Fibroblast of villous mesenchyme (primary cell): Measurements from ENCODE around the gene AFAP1L1. TPM values are rescaled to one million over a fixed set of nuclear protein-coding genes. Genes with fewer than 3 reads are reported as not detected.

ENCODE experiments used
- DNase-seq: peaks from one replicate; pipeline ENCODE4 v3.0.0-alpha.2; 2010; ENCODE audit warnings: low read depth
- H3K4me3 ChIP-seq: 2 replicates; pipeline ENCODE4 v1.5.1; 2011; ENCODE audit warnings: low read depth, mild to moderate bottlenecking, low read length
- total RNA-seq: library from RNA; depleted of rRNA; stranded (reverse); fragments of >200 nt; gene quantifications from 2 replicates; pipeline ENCODE4 v1.2.3, GENCODE V29; 2012
- TF ChIP-seq, protein P1 (sequence below): IDR thresholded peaks from 2 replicates; pipeline ENCODE4 v1.5.1; 2012; ENCODE audit warnings: low read depth, mild to moderate bottlenecking, low read length; ENCODE audit not compliant: insufficient read depth

Gene AFAP1L1
- total RNA-seq, 1 donor: 10.8 TPM

DNA sequence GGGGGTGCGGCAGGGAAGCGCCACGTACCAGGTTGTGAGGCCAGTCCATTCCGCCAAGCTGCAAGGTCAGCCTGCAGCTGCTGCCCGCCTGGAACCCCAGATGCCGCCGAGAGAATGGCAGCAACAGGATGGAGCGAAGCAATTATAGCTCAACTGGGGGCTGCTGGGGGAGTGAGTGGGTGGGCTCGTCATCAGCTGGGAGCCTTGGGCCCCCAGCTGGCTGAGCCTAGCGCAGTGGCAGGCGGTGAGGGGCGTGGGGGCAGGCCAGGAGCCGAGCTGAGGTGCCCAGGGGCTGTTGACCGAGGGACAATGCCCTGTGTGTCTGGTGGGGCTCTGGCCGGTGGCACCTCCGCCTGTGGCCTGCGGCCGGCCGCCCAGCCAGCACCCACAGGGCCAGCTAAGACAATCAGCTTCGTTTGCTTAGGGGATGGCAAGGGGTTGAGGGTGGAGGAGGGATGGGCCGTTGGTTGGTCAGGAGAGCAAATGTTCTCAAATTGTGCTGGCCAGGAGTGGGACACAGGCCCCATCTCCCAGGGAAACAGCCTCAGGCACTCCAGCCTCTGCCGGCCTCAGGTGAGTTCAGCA, 107.6 kb downstream of the AFAP1L1 start, which contains the start of gene IL17B:
Gene IL17B, minus strand, starts transcription at position 116 of the 585 bp plus-strand sequence. Its CDS starts 67 bp downstream, at position 49.
- DNase-seq: no peak
- H3K4me3 ChIP-seq: no peak within 1 kb of the TSS
- TF ChIP-seq, protein P1, sequence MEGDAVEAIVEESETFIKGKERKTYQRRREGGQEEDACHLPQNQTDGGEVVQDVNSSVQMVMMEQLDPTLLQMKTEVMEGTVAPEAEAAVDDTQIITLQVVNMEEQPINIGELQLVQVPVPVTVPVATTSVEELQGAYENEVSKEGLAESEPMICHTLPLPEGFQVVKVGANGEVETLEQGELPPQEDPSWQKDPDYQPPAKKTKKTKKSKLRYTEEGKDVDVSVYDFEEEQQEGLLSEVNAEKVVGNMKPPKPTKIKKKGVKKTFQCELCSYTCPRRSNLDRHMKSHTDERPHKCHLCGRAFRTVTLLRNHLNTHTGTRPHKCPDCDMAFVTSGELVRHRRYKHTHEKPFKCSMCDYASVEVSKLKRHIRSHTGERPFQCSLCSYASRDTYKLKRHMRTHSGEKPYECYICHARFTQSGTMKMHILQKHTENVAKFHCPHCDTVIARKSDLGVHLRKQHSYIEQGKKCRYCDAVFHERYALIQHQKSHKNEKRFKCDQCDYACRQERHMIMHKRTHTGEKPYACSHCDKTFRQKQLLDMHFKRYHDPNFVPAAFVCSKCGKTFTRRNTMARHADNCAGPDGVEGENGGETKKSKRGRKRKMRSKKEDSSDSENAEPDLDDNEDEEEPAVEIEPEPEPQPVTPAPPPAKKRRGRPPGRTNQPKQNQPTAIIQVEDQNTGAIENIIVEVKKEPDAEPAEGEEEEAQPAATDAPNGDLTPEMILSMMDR: no peak

DNA sequence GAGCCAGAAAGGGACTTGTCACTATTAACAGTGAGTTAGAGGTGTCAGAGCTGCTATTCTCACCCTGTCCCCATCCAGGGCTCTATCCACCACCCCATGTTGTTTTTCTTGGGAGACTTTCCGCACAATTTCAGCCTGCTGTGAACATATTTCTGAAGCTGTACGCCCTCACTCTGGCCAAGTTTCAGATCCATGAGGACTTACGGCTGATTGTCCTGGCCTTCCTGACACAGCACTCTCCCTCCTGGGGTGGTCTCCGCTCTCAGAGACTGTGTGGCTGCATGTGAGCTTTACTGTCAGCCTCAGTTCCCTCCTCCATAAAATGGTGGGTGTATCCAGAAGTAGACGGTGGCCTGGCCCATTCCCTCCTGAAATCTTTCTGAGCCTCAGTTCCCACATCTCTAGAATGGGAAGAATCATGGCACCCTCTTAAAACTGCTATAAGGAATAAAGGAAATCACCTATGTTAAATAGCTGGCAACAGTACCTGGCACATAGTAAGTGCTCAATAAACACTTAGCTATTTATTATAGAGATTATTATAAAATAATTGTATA, 108.2 kb downstream of the AFAP1L1 start:
- no peak for DNase-seq
- no peak overlapping the region for H3K4me3 ChIP-seq
- TF ChIP-seq, protein P1: no peak

DNA sequence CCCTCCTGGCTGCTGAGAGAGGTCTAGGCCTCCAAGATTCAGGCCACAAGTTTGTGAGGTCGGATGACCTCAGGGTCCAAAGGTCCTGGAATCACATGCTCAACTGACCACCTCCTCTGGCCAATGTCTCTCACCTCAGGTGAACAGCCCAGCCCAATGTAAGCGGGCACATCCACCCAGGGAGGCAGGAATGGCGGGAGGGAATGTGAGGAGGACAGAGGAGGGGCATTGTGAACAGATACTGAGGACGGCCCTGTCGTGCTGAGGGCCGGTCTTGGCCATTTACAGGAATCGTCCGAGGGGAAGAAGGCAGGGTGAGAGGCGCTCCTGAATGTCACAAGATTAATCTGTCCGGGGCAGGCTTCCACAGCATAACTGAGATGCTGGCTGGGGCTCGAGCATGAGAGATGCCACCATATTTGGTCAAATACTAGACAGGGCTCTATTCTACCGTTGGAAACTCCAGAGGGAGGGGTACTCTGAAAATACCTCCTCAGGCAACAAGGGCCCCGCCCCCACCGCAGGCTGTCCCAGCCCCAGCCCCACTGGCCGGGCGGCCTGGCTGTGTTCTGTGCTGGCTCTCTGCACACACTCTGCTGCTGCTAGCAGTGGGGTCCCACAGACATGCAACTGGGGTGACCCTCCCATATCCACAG, 108.9 kb downstream of the AFAP1L1 start:
- TF ChIP-seq, protein P1: no peak
- DNase-seq: no peak
- no peak overlapping the region for H3K4me3 ChIP-seq

DNA sequence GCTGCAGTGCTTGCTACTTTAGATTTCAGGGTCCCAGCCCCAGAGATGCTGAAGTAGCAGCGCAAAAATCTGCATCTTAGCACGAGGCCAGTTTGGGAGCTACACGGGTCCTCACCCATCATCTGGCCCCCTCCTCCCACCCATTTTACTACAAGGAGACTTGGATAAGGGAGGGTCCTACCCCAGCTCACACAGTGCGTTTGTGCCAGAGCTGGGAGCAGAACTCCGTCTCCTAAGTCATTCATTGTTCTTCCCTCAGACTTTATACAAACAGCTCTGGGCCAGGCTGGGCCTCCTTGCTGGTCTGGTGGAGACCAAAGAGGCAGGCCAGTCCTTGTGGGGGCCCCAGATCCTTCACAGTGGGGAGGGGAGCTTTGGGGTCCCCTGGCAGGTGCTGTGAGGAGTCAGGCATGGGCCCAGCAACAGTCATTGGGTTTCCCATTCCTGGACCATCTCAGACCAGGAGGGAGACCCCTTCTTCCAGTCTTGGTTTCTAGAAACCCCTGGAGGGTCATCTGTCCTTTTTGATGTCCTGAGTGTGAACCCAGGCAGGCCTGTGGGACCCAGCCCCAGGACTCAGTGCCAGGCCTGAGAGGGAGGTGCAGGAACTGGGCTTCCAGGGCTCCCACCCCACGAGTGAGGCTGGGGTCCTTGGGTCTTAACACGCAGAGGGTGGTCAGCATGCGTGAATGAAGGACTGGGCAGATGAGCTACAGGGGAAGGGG, 109.8 kb downstream of the AFAP1L1 start:
- DNase-seq: no peak
- TF ChIP-seq, protein P1: no peak

DNA sequence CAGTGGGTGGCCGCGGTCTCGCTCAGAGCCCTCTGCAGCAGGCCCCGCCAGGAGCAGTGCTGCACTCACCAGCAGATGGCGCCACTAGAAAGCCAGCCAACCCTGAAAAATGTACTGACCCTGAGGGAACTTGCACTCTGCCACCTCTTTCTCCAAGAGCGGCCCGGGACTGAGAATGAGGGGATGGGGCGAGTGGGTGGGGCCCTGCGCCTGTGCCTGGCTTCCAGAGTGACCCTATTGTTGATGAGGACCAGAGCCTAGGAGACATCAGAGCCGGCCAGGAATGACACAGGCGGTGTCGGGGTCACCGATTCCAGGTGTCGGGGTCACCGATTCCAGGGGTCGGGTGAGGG, 110.3 kb downstream of the AFAP1L1 start:
- DNase-seq: peak; percentile 82
- TF ChIP-seq, protein P1: peak; percentile 89
- H3K4me3 ChIP-seq: no peak overlapping the region

More for the DNA sequence above, 109.8 kb downstream of the AFAP1L1 start:
- H3K4me3 ChIP-seq: no peak overlapping the region

DNA sequence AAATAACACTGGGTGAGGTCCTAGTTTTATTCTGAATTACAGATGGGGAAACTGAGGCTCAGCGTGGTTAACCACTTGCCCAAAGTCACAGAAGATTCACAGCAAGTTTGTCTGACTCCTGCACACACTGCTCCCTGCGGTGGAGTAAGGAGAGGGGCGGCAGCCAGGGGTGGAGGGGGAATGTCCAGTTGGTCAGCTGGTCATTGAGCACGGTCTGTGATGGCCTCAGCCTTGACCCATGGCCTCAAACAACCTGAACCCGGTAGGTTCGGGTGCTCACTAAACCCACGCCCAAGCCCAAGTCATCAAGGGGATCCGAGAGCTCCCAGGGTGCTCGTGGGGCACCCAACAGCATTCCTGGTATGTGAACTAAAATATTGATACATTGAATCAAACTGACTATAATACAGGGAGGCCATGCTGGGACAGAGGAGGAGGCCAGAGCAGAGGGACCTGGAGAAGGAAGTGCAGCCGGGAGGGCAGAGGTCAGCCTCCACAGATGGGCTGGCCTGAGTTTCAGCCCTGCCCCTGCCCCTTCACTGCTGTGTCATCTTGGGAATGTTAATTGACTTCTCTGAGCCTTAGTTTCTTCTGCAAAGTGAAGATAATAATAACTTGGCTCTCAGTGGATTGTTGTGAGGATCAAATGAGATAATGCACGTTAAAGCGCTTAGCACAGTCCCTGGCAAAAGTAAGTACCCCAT, 111.0 kb downstream of the AFAP1L1 start:
- no peak for DNase-seq
- TF ChIP-seq, protein P1: no peak
- no peak overlapping the region for H3K4me3 ChIP-seq
